Measurements from ENCODE around the gene SCN9A. TPM values are rescaled to one million over a fixed set of nuclear protein-coding genes. Genes with fewer than 3 reads are reported as not detected.

Gene SCN9A
- total and polyA plus RNA-seq, 12 donors, result 0.10 to 2.9 (median 0.79) TPM

- WGBS, 2 donors, result 98% methylated on average over 1 of the region's 1 CpG
- Histone ChIP-seq H3K9me3 (no peaks in the 10 kb centered on the region), H3K4me1 (no peaks in the 10 kb centered on the region), H3K27me3 (no peaks in the 10 kb centered on the region), H3K27ac (no peak overlapping the region), H3K36me3 (no peaks in the 10 kb centered on the region), H3K4me3 (no peak overlapping the region)
- no peak for TF ChIP-seq CTCF (IDR thresholded peaks at IDR 0.05)
- DNase-seq (no peak), ATAC-seq (no peak)
- intact Hi-C loops (cut with DNase I), result no loop called here
Measured at GRCh38 chr2:166246901-166247300, 128.8 kb downstream of the SCN9A start.

- ATAC-seq, result no peak
- intact Hi-C loops (cut with DNase I), result no loop called here
- no peak for TF ChIP-seq CTCF (IDR thresholded peaks at IDR 0.05)
- H3K9me3 ChIP-seq, result no peaks in the 10 kb centered on the region
- H3K27ac ChIP-seq, result no peak overlapping the region
- no peaks in the 10 kb centered on the region for H3K36me3 ChIP-seq
- no peak overlapping the region for H3K4me3 ChIP-seq
- no peaks in the 10 kb centered on the region for H3K27me3 ChIP-seq
- no peak for DNase-seq
- H3K4me1 ChIP-seq, result no peaks in the 10 kb centered on the region
Measured at GRCh38 chr2:166242309-166242708, 133.4 kb downstream of the SCN9A start.

GRCh38 chr2:166240387-166241313, 135.1 kb downstream of the SCN9A start:
- Histone ChIP-seq H3K9me3 (no peaks in the 10 kb centered on the region), H3K27ac (no peak overlapping the region), H3K36me3 (no peaks in the 10 kb centered on the region), H3K27me3 (no peaks in the 10 kb centered on the region), H3K4me1 (no peaks in the 10 kb centered on the region), H3K4me3 (no peak overlapping the region)
- ATAC-seq (no peak), DNase-seq (no peak)
- TF ChIP-seq CTCF (IDR thresholded peaks at IDR 0.05), result no peak
- WGBS, 2 donors, result 96 to 98% methylated on average over 1 of the region's 1 CpG
- intact Hi-C loops (cut with DNase I), result no loop called here

- no peaks in the 10 kb centered on the region for H3K27me3 ChIP-seq
- no peaks in the 10 kb centered on the region for H3K9me3 ChIP-seq
- DNase-seq, result no peak
- WGBS, 2 donors, result 65 to 83% methylated on average over 3 of the region's 3 CpGs
- TF ChIP-seq CTCF (IDR thresholded peaks at IDR 0.05), result no peak
- H3K27ac ChIP-seq, result no peak overlapping the region
- H3K4me3 ChIP-seq, result no peak overlapping the region
- no peaks in the 10 kb centered on the region for H3K36me3 ChIP-seq
- H3K4me1 ChIP-seq, result no peaks in the 10 kb centered on the region
- ATAC-seq, result no peak
- intact Hi-C loops (cut with DNase I), result no loop called here
Measured at GRCh38 chr2:166239548-166239947, 136.2 kb downstream of the SCN9A start.
